CD4-positive, alpha-beta T cell treated with Interleukin-2 at 100 ng/mL for 4 hours (primary cell): Measurements from ENCODE around the gene SOCS4.
"Not testable (repeated sequence)": the region's sequence is repeated elsewhere in the genome, so short reads cannot be mapped to it uniquely, and the experiment has no call there.

Experiments used
- DNase-seq: peaks from one replicate; pipeline ENCODE4 v3.0.0-alpha.2; 2020; ENCODE audit warnings: low spot score

SOCS4 gene, protein sequence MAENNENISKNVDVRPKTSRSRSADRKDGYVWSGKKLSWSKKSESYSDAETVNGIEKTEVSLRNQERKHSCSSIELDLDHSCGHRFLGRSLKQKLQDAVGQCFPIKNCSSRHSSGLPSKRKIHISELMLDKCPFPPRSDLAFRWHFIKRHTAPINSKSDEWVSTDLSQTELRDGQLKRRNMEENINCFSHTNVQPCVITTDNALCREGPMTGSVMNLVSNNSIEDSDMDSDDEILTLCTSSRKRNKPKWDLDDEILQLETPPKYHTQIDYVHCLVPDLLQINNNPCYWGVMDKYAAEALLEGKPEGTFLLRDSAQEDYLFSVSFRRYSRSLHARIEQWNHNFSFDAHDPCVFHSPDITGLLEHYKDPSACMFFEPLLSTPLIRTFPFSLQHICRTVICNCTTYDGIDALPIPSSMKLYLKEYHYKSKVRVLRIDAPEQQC

DNA sequence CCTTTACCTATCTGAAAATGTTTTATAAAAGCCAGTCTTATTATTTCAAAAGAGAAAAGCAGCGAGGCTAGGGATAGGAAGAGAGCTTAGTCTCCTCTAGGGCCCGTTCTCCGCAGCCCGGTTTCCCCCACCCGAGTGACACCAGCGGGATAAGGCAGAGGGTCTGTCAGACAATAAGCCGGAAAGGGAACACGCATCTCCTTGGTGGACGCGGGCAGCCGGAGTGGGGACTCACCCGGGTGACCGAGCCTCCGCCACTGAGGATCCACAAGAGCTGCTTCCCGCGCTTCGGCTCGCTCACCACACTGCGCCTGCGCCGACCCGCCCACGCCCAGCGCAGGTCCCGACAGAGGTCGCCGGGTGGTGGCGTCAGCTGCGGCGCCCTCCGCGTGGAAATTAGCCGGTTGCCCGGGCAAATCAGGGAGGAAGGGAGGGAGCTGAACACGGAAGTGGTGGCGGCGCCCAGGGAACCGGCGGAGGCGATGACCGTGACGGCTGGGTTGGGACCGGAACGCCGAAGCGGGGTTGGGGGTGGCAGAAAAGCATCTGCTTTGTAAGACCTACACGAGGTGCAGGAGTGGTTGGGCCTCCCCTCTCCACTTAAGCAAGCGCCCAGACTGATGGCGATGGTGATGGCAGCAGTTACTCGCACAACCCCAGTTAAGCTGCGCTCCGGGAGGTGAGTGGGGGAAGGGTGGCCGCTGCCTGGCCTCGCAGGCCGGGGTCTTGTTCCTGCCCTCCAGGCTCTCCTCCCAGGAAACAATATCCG, at the start of gene SOCS4, which contains the start of gene WDHD1:
SOCS4 (plus strand) TSS at position 444 of the 769 bp plus-strand sequence. CDS start 15,806 bp downstream, outside the sequence.
WDHD1 (minus strand) TSS at position 307 of the 769 bp plus-strand sequence. CDS start 312 bp downstream, outside the sequence.
- peak; percentile 94 for DNase-seq

DNA sequence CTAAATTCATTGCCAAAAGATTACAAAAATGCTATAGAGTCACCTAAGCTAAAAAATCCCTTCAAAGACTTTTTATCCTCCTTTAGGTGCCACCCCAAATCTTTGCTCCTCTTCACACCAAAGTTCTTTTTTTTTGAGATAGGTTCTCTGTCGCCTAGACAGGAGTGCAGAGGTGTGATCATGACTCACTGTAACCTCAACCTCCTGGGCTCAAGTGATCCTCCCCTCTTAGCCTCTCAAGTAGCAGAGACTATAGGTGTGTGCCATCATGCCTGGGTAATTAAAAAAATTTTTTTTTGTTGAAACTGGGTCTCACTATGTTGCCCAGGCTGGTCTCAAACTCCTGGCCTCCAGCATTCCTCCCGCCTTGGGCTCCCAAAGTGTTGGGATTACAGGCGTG, 48.0 kb upstream of the SOCS4 start:
- DNase-seq = no peak

DNA sequence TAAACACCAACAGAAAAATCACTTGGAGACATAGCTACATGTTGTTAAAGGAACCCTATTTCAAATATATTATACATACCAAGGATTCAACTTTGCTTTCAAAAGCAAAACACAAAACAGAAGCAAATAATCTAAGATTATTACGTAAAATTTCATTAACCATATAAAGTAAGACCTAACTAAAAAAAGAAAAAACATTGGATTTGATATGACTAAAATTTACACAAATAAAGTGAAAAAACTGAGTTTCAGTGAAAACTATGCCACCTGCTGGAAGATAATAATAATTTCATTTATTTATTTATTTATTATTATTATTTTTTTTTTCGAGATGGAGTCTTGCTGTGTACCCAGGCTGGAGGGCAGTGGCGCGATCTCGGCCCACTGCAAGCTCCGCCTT, 45.3 kb upstream of the SOCS4 start:
- DNase-seq = no peak

DNA sequence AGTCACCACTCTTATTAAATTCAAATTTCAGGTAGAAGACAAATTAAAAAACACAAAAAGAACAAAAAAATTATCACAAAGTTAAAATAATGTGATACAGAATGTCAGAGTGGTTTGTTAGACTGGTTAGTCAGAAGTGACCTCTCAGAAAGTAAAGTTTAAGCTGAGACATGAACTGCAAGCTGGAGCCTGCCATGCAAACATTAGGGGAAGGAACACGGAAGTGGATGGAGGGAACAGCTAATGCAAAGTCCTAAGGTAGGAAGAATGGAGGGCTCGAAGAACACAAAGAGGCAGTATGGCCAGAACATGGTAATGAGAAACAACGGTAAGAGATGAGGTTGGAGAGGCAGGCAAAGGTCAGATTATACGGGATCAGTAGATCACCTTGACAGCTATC, 41.9 kb upstream of the SOCS4 start:
- no peak for DNase-seq

DNA sequence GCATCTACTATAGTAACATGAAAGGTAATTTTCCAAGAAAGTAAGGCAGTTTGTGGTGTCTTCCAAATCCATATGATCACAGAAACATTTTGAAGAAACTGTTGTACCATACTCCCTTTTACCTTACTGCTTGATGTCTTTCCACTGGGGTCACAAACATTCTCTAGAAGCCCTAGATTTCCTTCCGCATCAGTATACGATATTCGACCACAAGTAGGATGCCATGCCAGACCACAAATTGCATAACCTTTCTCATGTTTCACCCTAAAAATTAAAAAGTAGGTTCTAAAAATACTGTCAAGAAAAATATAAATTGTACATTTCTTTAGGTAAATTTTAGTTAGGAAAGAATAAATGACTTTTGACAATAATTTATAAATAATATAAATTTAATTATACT, 26.7 kb upstream of the SOCS4 start:
- no peak for DNase-seq

DNA sequence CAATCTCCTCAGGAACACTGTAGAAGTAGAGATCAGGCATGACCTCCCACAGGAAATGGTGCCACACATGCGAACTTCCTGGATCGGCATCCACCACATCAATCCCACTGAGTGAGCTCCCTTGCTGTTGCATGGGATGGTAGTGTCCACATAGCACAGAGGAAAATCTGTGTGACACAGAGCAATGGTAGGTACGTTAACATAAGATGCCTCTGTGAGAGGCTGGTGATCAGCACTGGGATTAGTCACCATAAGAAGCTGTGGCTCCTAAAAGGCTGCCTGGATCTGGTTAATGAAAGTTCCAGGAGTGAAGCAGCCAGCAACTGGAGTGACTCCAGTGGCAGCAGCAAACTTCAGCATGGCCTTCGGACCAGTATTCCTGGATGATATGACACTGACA, 22.0 kb upstream of the SOCS4 start:
- no peak for DNase-seq

DNA sequence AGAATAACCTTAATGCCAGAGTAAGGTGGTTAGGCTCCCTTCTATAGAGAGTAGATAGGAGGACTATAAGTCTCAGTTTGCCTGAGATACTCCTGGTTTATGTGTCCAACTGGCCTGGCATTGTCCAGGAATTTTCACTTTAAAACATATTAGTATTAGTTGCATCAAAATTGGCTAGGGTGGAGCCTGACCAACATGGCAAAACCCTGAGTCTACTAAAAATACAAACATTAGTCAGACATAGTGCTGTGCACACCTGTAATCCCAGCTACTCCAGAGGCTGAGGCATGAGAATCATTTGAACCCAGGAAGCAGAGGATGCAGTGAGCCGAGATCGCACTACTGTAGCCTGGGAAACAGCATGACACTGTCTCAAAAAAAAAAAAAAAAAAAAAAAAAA, 12.0 kb upstream of the SOCS4 start:
- DNase-seq = no peak

DNA sequence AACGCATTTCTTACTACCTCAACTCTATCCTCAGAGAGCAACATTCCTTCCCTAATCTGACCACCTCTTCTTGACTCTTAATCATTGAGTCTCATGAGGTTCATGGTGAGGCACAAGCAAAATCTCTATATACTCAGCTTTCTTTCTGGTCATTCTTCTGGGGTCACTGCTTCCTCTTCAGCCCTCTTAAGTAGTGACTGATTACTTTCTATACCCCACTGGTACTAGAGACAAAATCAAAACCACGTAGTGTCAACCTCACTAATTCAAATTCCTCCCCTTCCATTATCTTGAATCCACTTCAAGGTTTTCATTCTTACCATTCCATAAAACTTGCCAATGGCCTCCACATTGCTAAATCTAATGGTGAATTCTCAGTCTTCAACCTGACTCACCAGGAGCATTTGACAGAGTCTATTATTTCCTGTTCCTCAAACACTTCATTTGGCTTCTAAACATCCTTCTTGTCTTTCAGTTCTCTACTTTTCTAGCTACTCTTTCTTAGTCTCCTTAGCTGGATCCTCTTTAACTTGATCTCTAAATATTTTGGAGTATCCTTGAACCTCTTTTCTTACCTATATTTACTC, 7.0 kb upstream of the SOCS4 start:
- DNase-seq = no peak

DNA sequence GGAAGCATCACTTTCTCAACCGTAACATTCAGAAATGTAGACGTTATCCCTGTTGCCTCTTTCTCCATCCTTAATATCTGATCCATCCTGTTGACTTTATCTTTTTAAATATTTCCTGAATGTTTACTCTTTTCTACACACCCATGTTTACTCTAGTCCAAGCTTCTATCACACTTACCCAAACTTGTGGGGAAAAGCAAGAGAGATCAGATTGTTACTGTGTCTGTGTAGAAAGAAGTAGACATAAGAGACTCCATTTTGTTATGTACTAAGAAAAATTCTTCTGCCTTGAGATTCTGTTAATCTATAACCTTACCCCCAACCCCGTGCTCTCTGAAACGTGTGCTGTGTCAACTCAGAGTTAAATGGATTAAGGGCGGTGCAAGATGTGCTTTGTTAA, 2.7 kb upstream of the SOCS4 start:
- DNase-seq = not testable (repeated sequence)

DNA sequence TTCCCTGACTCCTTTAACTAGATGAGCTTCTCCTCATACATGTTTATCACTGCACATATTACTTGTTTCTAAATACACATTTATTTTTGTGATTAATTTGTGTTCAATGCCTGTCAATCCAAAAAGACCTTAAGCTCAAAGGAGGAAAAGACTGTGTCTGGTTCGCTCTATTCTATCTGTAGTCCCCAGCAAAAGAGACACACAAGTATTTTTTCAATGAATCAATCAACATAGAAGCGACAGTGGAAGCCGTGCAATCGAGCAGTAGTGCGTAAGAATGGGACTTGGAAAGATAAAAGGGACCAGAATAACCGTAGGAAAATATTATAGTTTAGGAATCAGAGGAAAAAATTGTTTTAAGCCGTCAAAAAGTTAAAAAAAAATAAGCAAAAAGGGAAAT, 1.1 kb upstream of the SOCS4 start:
- no peak for DNase-seq

DNA sequence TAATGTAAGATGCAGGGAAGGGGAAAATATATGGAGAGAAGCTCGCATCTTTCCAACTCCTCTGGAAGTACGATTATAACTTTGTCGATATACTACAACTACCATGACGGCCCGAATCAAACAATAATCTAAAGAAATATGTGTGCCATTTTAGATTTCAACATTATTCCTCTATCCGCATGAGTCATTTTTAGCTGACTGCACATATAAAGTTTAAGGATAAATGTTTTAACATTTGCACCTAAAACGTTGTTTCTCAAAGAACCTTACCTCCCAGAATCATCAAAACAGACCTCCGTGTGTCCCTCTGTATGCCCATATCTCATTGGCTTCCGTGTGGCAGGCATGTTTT, 619 bp upstream of the SOCS4 start:
- DNase-seq = no peak

DNA sequence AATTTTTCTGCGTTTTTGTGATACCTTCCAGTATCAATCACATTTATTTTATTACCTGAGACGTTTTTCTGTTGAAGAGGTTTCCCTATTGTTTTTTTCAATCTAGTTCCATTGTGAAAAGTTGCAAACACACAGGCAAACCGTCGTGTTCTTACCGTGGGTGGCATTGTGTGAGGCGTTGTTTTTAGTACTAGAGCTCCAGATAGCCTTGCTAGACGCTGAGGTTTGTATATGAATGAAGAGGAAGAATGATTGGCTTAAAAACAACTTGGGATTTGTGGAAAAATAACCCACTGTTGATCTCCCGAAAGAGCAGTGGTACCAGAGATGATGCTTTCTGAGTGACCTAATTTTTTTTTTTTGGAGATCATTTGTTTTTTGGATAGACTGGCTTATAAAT, 1.0 kb downstream of the SOCS4 start:
- no peak for DNase-seq

DNA sequence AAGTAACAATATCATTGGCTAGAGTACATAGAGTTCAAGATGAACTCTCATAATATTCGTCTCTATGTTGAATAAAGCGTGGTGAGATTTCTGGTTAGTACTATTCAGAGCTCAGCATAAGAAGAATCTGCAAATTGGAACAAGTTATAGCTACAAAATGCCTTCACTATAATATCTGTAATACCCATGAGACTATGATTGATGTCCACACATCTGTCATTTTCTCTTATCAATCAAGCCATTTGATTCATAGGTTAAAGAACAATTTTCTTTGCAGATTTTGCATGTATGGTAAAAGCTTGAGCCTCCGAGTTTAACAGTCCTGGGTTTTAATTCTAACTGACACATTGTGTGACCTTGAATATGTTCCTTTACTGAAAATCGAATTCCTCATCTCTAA, 1.4 kb downstream of the SOCS4 start:
- DNase-seq = no peak

DNA sequence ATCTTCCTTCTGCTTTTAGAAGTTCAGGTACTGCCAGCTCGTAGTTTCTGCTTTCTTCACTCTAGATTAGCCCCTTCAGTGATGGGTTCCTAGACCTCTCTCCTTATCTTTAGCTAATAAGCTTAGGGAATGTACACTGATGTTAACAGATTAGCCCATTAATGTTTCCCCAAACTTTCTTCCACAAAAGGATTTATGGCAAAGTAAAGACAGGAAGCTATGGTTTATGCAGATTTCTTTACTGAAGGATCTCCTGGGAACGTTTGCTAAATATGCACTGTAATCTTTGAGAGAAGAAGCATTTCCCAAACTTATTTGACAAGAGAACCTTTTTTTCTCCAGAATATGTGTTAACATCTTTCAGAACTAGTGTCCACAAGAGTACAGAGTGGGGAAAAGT, 4.2 kb downstream of the SOCS4 start:
- DNase-seq = no peak

DNA sequence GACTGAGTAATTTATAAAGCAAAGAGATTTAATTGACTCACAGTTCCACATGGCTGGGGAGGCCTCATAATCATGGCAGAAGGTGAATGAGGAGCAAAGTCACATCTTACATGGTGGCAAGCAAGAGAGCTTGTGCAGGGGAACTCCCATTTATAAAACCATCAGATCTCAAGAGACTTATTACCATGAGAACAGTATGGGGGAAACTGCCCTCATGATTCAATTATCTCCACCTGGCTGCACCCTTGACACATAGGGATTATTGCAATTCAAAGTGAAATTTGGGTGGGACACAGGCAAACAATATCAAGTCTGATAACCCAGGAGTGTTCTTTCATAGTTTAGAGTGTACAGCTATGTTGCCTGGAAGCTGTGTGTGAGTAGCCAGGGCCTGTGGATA, 11.0 kb downstream of the SOCS4 start:
- not testable (repeated sequence) for DNase-seq

DNA sequence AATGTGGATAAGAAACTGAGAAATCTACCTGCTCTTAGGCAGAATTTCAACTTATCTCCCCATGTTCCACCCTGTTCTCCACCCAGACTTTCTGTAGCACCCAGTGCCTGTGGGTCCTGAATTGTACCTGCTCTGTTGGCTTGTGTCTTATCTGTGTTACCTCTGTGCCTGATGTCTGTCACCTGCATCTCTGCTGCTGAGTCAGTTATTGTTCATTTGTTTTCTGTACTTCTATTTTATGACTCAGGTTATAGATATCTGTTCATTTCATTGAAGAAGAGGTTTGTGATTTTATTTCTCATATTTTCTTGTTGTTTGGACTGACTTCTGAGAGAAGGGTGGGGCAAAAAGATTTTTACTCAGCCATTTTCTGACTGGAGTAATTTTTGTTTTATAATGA, 11.7 kb downstream of the SOCS4 start:
- no peak for DNase-seq

DNA sequence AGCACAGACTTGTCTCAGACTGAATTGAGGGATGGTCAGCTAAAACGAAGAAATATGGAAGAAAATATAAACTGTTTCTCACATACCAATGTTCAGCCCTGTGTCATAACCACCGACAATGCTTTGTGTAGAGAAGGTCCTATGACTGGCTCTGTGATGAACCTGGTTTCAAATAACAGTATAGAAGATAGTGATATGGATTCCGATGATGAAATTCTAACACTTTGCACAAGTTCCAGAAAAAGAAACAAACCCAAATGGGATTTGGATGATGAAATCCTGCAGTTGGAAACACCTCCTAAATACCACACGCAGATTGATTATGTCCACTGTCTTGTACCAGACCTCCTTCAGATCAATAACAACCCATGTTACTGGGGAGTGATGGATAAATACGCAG, 16.5 kb downstream of the SOCS4 start:
- DNase-seq = no peak

DNA sequence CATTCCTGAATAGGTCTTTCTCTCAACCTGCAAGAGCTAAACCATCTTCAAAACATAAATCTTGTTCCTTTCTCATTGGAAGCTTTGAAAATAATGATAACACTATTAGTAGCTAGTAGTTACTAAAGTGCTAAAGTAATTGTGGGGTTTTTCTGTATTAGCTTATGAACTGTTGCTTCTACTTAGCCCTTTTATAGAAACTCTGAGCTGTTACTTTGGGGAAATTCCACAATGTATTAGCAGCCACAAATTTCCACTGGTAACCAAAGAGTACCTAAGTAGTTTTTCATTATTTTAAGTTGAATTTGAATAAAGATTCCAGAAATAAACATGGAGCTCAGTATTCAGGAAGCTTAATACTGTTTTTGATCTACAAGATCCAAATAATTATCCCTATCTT, 18.1 kb downstream of the SOCS4 start:
- DNase-seq = no peak

DNA sequence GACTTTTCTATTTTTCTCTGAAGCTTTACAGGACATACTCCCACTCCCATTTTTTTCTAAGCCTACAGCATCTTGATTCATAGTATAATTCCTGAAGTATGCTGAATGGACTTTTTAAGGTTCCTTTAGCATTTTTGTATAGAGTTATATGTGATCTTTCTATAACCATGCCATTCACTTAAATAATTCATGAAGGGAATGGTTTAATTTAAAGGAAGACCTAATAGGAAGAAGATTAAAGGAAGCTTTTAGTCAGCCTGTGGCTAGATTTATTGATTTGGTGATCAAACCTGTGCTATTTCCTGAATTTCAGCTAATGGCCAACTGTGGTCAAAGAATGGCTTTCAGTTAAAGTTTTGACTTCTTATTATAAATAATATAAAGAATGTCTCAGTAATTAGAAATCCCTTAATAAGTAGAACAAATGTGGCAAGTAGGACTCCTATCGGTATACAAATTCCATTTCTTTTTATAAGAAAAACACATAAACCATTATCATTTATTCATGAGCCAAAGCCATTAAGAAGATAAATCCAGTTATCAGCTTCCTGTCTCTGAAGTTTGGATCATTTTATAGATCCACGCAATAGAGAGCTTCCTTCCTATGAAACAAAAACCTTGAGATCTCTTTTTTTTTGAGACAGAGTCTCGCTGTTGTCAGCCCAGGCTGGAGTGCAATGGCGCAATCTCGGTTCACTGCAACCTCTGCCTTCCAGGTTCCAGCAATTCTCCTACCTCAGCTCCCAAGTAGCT, 20.4 kb downstream of the SOCS4 start:
- no peak for DNase-seq

DNA sequence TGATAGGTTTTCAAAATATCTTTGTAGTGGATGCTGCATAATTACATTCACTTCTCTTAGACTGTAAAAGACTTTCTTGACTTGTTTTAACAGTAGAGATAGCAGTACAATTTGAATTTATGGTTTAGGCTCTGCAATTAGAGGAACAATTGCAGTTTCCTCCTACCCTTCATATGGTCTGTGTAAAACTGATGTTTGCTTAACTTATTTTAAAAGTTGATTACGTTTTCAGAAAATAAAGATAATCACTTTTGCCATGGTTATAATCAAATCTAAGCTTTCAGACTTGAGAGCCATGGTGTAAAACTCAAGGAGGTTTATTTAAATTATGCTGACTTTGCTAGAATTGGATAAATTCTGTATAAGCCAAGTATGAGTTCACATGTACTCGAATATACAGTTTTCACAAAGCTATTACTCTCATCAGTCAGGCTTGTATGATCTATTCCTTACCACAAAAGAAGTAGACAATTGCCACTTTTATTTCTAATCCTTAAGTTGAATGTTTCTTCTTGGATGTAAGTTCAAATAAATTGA, 21.9 kb downstream of the SOCS4 start:
- no peak for DNase-seq

DNA sequence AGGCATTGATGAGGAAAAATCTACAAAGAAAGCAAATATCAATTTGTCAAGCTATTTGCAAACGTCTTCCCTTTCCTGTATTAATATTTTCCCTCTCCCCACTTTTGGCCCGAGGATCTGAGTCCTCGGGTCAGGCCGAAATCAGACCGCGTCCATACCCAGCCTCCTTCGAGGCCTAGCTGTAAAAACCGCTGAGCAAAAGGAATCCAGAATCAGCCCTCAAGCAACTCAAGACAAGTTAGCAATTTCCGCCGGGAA, 24.1 kb downstream of the SOCS4 start:
- DNase-seq = no peak
